Vagina (tissue), 2 donors: ENCODE results near the gene IGHMBP2.

Source experiments
- POLR2A ChIP-seq, 2 donors: fragments of 450-650 bp; IDR thresholded peaks; one replicate each; pipeline ENCODE4 v1.6.1; 2017; ENCODE audit warnings: antibody characterized with exemption in 2 of 2, mild to moderate bottlenecking in 2 of 2, moderate library complexity in 2 of 2
- TF ChIP-seq, protein P1 (sequence below), 3 experiments: fragments of 450-650 bp in 2 of 3; fragments of 200-600 bp in 1 of 3; sonication (generic) in 1 of 3; IDR thresholded peaks; one replicate each; pipeline ENCODE4 v1.5.1; 2017 to 2019; ENCODE audit warnings: antibody characterized with exemption in 3 of 3, mild to moderate bottlenecking in 2 of 3, moderate library complexity in 2 of 3

DNA sequence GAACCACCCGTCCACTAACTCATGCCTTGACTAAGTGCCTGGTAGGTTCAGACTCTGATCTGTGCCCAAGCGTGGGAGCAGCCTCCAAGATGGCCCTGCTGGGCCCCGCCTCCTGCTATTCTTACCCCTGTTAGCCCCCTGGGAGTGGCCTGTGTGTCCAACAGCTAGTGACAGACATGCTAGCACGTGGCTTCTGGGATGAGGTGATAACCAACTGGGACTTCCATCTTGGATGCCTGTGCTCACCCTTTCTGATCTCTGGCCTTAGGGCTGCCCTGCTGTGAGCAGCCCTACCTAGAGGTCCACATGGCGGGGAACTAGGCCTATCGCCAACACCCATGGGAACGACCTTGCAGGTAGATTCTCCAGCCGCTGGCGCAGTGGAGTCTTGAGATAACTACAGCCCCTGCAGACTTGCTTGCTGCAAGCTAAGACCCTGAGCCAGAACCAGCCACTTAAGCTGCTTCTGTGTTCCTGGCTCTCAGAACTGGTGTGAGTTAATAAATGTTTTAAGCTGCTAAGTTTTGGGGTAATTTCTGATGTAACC is 2.8 kb upstream of the IGHMBP2 start:
- TF ChIP-seq POLR2A (IDR thresholded peaks at IDR 0.05) = no peak
- TF ChIP-seq, protein P1, sequence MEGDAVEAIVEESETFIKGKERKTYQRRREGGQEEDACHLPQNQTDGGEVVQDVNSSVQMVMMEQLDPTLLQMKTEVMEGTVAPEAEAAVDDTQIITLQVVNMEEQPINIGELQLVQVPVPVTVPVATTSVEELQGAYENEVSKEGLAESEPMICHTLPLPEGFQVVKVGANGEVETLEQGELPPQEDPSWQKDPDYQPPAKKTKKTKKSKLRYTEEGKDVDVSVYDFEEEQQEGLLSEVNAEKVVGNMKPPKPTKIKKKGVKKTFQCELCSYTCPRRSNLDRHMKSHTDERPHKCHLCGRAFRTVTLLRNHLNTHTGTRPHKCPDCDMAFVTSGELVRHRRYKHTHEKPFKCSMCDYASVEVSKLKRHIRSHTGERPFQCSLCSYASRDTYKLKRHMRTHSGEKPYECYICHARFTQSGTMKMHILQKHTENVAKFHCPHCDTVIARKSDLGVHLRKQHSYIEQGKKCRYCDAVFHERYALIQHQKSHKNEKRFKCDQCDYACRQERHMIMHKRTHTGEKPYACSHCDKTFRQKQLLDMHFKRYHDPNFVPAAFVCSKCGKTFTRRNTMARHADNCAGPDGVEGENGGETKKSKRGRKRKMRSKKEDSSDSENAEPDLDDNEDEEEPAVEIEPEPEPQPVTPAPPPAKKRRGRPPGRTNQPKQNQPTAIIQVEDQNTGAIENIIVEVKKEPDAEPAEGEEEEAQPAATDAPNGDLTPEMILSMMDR (IDR thresholded peaks at IDR 0.05) = no peak
